Mesendoderm (in vitro differentiated cells): Measurements from ENCODE around the gene LZTR1.
A peak's percentile ranks its signal among the peaks of the same experiment; 100 is the strongest.

Source experiments
- DNase-seq: peaks from one replicate; pipeline ENCODE4 v3.0.0; 2013
- H2AK5ac ChIP-seq: 2 replicates; pipeline ENCODE4 v1.6.1; 2013; ENCODE audit warnings: low read length, inconsistent platforms
- H2BK120ac ChIP-seq: 2 replicates; pipeline ENCODE4 v1.6.1; 2013; ENCODE audit warnings: low read depth, mild to moderate bottlenecking, low read length, moderate library complexity, mixed read lengths
- H2BK15ac ChIP-seq: replicated peaks from 2 replicates; pipeline ENCODE4 v1.6.1; 2013; ENCODE audit warnings: low read depth, mild to moderate bottlenecking, moderate library complexity
- H2BK5ac ChIP-seq: 2 replicates; pipeline ENCODE4 v1.6.1; 2013; ENCODE audit warnings: low read length, inconsistent platforms
- H3K18ac ChIP-seq: 2 replicates; pipeline ENCODE4 v1.6.1; 2013; ENCODE audit warnings: mild to moderate bottlenecking, low read length, mixed read lengths
- H3K23ac ChIP-seq: one replicate; pipeline ENCODE4 v1.6.1; 2013; ENCODE audit warnings: low read length
- H3K27ac ChIP-seq: 2 replicates; pipeline ENCODE4 v1.5.1; 2013; ENCODE audit warnings: low read depth, mild to moderate bottlenecking, inconsistent platforms, low read length, moderate library complexity
- H3K27me3 ChIP-seq: 2 replicates; pipeline ENCODE4 v1.6.1; 2013; ENCODE audit warnings: low read length, control low read depth, mild to moderate bottlenecking, inconsistent platforms; ENCODE audit not compliant: insufficient read depth, poor library complexity
- H3K36me3 ChIP-seq: 2 replicates; pipeline ENCODE4 v1.6.1; 2013; ENCODE audit warnings: low read length, inconsistent platforms; ENCODE audit not compliant: control insufficient read depth, insufficient read depth
- H3K4ac ChIP-seq: one replicate; pipeline ENCODE4 v1.6.1; 2013; ENCODE audit warnings: low read depth, mild to moderate bottlenecking, low read length, moderate library complexity
- H3K4me1 ChIP-seq: 2 replicates; pipeline ENCODE4 v1.6.1; 2013; ENCODE audit warnings: low read depth, low read length, inconsistent platforms; ENCODE audit not compliant: control insufficient read depth
- H3K4me2 ChIP-seq: 2 replicates; pipeline ENCODE4 v1.6.1; 2013; ENCODE audit warnings: low read length
- H3K4me3 ChIP-seq: 2 replicates; pipeline ENCODE4 v1.5.1; 2013; ENCODE audit warnings: mild to moderate bottlenecking, low read length
- H3K56ac ChIP-seq: one replicate; pipeline ENCODE4 v1.6.1; 2013; ENCODE audit warnings: low read length
- H3K79me1 ChIP-seq: 2 replicates; pipeline ENCODE4 v1.6.1; 2013; ENCODE audit warnings: low read length, inconsistent platforms
- H3K79me2 ChIP-seq: 2 replicates; pipeline ENCODE4 v1.6.1; 2013; ENCODE audit warnings: mild to moderate bottlenecking, low read length; ENCODE audit not compliant: control insufficient read depth, insufficient read depth
- H3K9ac ChIP-seq: 2 replicates; pipeline ENCODE4 v1.6.1; 2013; ENCODE audit warnings: low read length, inconsistent platforms
- H4K5ac ChIP-seq: one replicate; pipeline ENCODE4 v1.6.1; 2013; ENCODE audit warnings: low read length
- H4K8ac ChIP-seq: one replicate; pipeline ENCODE4 v1.6.1; 2013; ENCODE audit warnings: low read depth, mild to moderate bottlenecking, control low read depth, low read length, moderate library complexity
- WGBS: extraction: QIAGEN DNeasy Blood & Tissue Kit; methylation state at CpG from one replicate; pipeline ENCODE4 v1.1.7; 2013; ENCODE audit warnings: low lambda C conversion rate, missing lambda C conversion rate; ENCODE audit not compliant: insufficient coverage; ENCODE audit errors: extremely low coverage; 5-methylcytosine and 5-hydroxymethylcytosine counted together

Gene LZTR1

GRCh38 chr22:20998411-20999336 is 16.6 kb downstream of the LZTR1 start:
- no peak overlapping the region for H2BK15ac ChIP-seq

DNA sequence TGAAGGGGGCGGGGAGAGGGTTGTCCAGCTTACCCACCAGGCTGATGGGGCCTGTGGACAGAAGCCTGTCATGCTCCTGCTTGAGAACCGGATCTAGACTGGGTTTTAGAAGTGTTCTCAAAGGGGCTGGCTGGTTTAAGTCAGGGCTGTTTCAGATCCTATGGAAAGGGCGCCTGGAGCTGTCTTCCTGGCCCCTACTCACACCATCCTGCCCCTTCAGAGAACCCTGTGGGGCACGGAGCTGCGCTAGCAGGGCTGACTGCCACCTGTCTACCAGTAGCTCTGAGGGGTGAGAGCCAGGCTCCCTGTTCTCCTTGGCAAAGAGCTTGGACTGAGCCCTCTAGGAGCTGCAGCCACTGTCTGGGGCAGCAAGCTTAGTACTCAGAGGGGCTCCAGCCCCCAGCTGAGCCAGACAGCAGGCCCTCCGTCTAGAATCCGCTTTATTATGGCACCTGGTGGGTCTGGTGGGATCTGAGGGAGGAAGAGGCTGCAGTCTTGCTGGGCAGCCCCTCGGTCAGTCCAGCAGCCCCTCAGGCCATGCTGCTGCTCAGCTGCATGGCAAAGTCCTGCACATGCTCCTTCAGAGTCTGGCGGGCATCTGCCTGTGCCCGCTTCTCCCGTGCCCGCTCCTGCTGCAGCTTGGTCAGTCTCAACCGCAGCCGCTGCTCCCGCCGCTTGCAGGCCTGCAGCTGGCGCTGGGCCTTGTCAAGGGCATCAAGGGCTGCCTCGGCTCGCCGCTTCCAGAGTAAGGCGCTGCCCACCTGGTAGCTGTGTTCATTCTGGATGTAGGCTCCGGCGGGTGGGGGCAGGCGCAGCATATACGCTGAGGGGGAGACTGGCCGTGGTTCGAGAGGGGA is 17.5 kb downstream of the LZTR1 start:
- Histone ChIP-seq H3K79me2 (peaks cover 2% of the 10 kb centered on the region), H3K79me1 (peaks cover 5% of the 10 kb centered on the region), H3K27ac (no peak overlapping the region), H3K27me3 (no peaks in the 10 kb centered on the region), H3K4ac (no peak overlapping the region), H2BK120ac (no peak overlapping the region), H3K23ac (no peak overlapping the region), H4K5ac (no peak overlapping the region), H3K9ac (no peak overlapping the region), H2BK15ac (no peak overlapping the region), H3K56ac (no peak overlapping the region), H3K4me1 (no peaks in the 10 kb centered on the region), H3K36me3 (no peaks in the 10 kb centered on the region), H3K4me3 (no peak overlapping the region), H3K4me2 (no peak overlapping the region), H4K8ac (no peak overlapping the region), H3K18ac (no peak overlapping the region), H2AK5ac (no peak overlapping the region), H2BK5ac (no peak overlapping the region)
- DNase-seq, result no peak
- no CpG with 5 or more reads among the region's 27 CpGs for WGBS

More at GRCh38 chr22:20998411-20999336, 16.6 kb downstream of the LZTR1 start:
- no peaks in the 10 kb centered on the region for H3K27me3 ChIP-seq
- H3K9ac ChIP-seq, result no peak overlapping the region
- H3K79me2 ChIP-seq, result peaks cover 2% of the 10 kb centered on the region
- H3K23ac ChIP-seq, result no peak overlapping the region
- H3K79me1 ChIP-seq, result peaks cover 5% of the 10 kb centered on the region
- H3K4me2 ChIP-seq, result no peak overlapping the region
- H2BK5ac ChIP-seq, result no peak overlapping the region
- H2BK120ac ChIP-seq, result no peak overlapping the region
- H3K18ac ChIP-seq, result no peak overlapping the region
- no peak overlapping the region for H2AK5ac ChIP-seq
- no peaks in the 10 kb centered on the region for H3K36me3 ChIP-seq
- DNase-seq, result no peak
- H3K4me1 ChIP-seq, result no peaks in the 10 kb centered on the region
- WGBS, result no CpG with 5 or more reads among the region's 7 CpGs
- H3K56ac ChIP-seq, result no peak overlapping the region
- no peak overlapping the region for H4K8ac ChIP-seq
- H4K5ac ChIP-seq, result no peak overlapping the region
- H3K27ac ChIP-seq, result no peak overlapping the region
- H3K4me3 ChIP-seq, result no peak overlapping the region
- no peak overlapping the region for H3K4ac ChIP-seq

- no peak overlapping the region for H3K4me3 ChIP-seq
- no peak overlapping the region for H3K18ac ChIP-seq
- no peak overlapping the region for H3K23ac ChIP-seq
- no peaks in the 10 kb centered on the region for H3K27me3 ChIP-seq
- H3K79me1 ChIP-seq, result peaks cover 5% of the 10 kb centered on the region
- H3K56ac ChIP-seq, result peak overlapping the region; percentile 96
- no peaks in the 10 kb centered on the region for H3K36me3 ChIP-seq
- no peak overlapping the region for H2BK15ac ChIP-seq
- H2AK5ac ChIP-seq, result no peak overlapping the region
- H3K79me2 ChIP-seq, result peaks cover 2% of the 10 kb centered on the region
- peak overlapping the region; percentile 68 for H3K4me2 ChIP-seq
- H3K27ac ChIP-seq, result no peak overlapping the region
- no peak for DNase-seq
- H4K5ac ChIP-seq, result no peak overlapping the region
- H2BK5ac ChIP-seq, result no peak overlapping the region
- no peak overlapping the region for H4K8ac ChIP-seq
- no CpG with 5 or more reads among the region's 22 CpGs for WGBS
- H3K9ac ChIP-seq, result peak overlapping the region; percentile 91
- H3K4ac ChIP-seq, result peak overlapping the region; percentile 46
- H3K4me1 ChIP-seq, result no peaks in the 10 kb centered on the region
- H2BK120ac ChIP-seq, result no peak overlapping the region
Observed at GRCh38 chr22:21000207-21000986, 18.3 kb downstream of the LZTR1 start.

- Histone ChIP-seq H2AK5ac (no peak overlapping the region), H3K27me3 (no peaks in the 10 kb centered on the region), H3K4me1 (no peaks in the 10 kb centered on the region), H2BK5ac (no peak overlapping the region), H3K4me2 (peak overlapping the region; percentile 68), H3K27ac (peak overlapping the region; percentile 97), H3K79me1 (peaks cover 5% of the 10 kb centered on the region), H3K18ac (peak overlapping the region; percentile 4), H3K79me2 (peaks cover 2% of the 10 kb centered on the region), H3K4ac (peak overlapping the region; percentile 46), H2BK120ac (no peak overlapping the region), H3K9ac (peak overlapping the region; percentile 91), H4K8ac (no peak overlapping the region), H4K5ac (no peak overlapping the region), H3K56ac (peak overlapping the region; percentile 96), H3K4me3 (peak overlapping the region; percentile 72), H3K36me3 (no peaks in the 10 kb centered on the region), H2BK15ac (no peak overlapping the region), H3K23ac (peak overlapping the region; percentile 76)
- DNase-seq, result no peak
- no CpG with 5 or more reads among the region's 26 CpGs for WGBS
Observed at GRCh38 chr22:21000987-21001600, 19.0 kb downstream of the LZTR1 start.
